ENCODE measurements around the gene SLC37A1.
"Not testable (repeated sequence)": the region's sequence is repeated elsewhere in the genome, so short reads cannot be mapped to it uniquely, and the experiment has no call there.

The SLC37A1 gene

DNA sequence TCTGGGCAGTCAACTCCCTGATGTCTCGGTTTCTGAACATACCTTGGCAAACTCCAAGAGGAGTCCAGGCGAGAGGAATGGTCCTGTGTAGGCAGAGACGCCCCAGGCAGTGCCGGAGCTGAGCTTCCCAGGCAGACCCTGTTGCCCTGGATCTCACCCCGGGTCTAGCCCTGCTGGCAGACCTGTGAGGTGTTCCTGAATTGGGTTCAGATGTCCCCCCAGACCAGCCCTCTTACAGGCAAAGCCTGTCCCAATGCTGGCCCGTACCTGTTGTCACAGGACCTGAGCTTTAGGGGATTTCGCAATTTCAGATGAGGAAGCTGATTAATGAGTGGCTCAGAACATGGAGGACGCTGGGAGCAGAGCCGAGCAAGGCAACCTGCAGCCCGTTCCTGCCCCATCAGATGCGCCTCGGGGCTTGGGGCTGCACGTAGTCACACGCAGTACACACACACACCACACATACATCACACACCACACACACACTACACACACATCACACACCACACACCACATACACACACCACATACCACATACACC is 101.2 kb downstream of the SLC37A1 start:
- Histone ChIP-seq H3K27ac (no peak overlapping the region), H3K4me1 (ENCODE audit: control insufficient read depth in 1 of 2, insufficient read depth in 1 of 2, low read depth in 1 of 2, low read length in 1 of 2) (peaks cover 4 to 5% of the 10 kb centered on the region in 2 experiments), H3K36me3 (no peaks in the 10 kb centered on the region), H3K4me3 (ENCODE audit: low read depth in 1 of 2, low read length in 1 of 2) (no peak overlapping the region), H3K9me3 (no peaks in the 10 kb centered on the region), H3K27me3 (peaks cover 32% of the 10 kb centered on the region)
- TF ChIP-seq, protein P1, sequence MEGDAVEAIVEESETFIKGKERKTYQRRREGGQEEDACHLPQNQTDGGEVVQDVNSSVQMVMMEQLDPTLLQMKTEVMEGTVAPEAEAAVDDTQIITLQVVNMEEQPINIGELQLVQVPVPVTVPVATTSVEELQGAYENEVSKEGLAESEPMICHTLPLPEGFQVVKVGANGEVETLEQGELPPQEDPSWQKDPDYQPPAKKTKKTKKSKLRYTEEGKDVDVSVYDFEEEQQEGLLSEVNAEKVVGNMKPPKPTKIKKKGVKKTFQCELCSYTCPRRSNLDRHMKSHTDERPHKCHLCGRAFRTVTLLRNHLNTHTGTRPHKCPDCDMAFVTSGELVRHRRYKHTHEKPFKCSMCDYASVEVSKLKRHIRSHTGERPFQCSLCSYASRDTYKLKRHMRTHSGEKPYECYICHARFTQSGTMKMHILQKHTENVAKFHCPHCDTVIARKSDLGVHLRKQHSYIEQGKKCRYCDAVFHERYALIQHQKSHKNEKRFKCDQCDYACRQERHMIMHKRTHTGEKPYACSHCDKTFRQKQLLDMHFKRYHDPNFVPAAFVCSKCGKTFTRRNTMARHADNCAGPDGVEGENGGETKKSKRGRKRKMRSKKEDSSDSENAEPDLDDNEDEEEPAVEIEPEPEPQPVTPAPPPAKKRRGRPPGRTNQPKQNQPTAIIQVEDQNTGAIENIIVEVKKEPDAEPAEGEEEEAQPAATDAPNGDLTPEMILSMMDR (IDR thresholded peaks at IDR 0.05), result no peak

DNA sequence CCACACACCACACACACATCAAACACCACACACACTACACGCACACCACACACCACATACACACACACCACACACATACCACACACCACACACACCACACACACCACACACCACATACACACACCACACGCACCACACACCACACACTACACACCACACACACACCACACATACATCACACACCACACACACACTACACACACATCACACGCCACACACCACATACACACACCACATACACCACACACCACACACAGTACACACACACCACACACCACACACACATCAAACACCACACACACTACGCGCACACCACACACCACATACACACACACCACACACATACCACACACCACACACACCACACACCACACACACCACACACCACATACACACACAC is 101.7 kb downstream of the SLC37A1 start:
- peaks cover 32% of the 10 kb centered on the region for H3K27me3 ChIP-seq
- H3K4me1 ChIP-seq (ENCODE audit: control insufficient read depth in 1 of 2, insufficient read depth in 1 of 2, low read depth in 1 of 2, low read length in 1 of 2); H3K36me3 ChIP-seq; H3K27ac ChIP-seq; H3K4me3 ChIP-seq (ENCODE audit: low read depth in 1 of 2, low read length in 1 of 2); H3K9me3 ChIP-seq: not testable (repeated sequence)

DNA sequence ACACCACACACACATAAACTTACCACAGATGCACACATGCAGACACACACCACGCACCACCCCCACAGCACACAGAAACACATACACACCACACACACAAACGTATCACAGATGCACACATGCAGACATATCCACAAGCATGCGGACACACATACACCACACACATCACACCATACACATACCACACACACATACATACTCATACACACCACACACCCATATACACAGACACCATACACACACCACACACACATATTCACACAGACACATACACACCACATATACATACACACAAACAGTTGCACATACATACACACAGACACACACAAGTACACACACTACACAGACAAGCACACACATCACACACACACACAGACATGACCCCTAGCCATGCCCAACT is 102.3 kb downstream of the SLC37A1 start:
- Histone ChIP-seq H3K9me3 (no peaks in the 10 kb centered on the region), H3K4me1 (ENCODE audit: control insufficient read depth in 1 of 2, insufficient read depth in 1 of 2, low read depth in 1 of 2, low read length in 1 of 2) (peaks cover 4 to 5% of the 10 kb centered on the region in 2 experiments), H3K36me3 (no peaks in the 10 kb centered on the region), H3K4me3 (ENCODE audit: low read depth in 1 of 2, low read length in 1 of 2) (no peak overlapping the region), H3K27ac (no peak overlapping the region), H3K27me3 (peaks cover 32% of the 10 kb centered on the region)
- TF ChIP-seq, protein P1 (IDR thresholded peaks at IDR 0.05), result no peak

DNA sequence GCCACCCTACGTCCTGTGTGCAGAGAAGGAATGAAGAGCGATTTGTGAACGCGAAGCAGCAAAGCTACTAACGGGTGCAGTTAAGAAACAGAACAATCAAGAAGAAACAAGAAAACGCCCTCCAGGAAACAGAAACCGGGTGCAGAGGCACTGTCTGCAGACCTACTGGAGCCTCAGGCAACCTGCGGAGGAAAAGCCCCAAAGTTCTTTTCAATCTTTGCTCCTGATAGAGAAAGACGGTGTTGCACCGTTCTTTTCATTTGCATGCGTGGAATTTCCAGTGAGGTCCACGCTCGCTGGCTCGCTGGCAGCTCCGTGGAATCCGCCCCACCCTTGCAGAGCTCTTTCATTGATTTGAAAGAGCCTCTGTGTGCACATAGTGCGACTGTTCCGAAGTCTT is 102.8 kb downstream of the SLC37A1 start:
- Histone ChIP-seq H3K9me3 (no peaks in the 10 kb centered on the region), H3K27ac (no peak overlapping the region), H3K4me1 (ENCODE audit: control insufficient read depth in 1 of 2, insufficient read depth in 1 of 2, low read depth in 1 of 2, low read length in 1 of 2) (peaks cover 4 to 5% of the 10 kb centered on the region in 2 experiments), H3K36me3 (no peaks in the 10 kb centered on the region), H3K27me3 (peaks cover 32% of the 10 kb centered on the region), H3K4me3 (ENCODE audit: low read depth in 1 of 2, low read length in 1 of 2) (no peak overlapping the region)
- TF ChIP-seq, protein P1 (IDR thresholded peaks at IDR 0.05), result no peak

DNA sequence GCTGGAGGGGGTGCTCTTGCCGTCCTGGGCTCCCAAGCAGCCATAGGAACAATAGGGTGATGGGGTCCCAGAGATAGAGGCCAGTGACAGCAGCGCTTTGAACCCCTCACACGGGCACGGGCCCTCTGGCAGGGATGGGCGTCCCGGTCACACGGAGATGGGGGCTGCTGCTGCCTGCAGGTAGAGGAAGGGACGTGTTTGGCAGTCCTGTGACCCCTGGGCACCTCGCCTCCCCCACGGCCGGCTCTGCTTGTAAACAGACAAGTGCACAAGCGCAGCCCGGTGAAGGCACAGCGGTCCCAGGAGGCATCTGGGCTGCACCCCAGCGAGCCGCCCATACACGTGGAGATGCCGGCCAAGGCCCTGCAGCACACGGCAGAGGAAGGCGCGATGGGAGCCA is 103.3 kb downstream of the SLC37A1 start:
- H3K27me3 ChIP-seq, result peaks cover 32% of the 10 kb centered on the region
- H3K27ac ChIP-seq, result no peak overlapping the region
- no peaks in the 10 kb centered on the region for H3K9me3 ChIP-seq
- no peaks in the 10 kb centered on the region for H3K36me3 ChIP-seq
- H3K4me1 ChIP-seq (ENCODE audit: control insufficient read depth in 1 of 2, insufficient read depth in 1 of 2, low read depth in 1 of 2, low read length in 1 of 2), result peaks cover 4 to 5% of the 10 kb centered on the region in 2 experiments
- TF ChIP-seq, protein P1 (IDR thresholded peaks at IDR 0.05), result no peak
- H3K4me3 ChIP-seq (ENCODE audit: low read depth in 1 of 2, low read length in 1 of 2), result no peak overlapping the region

DNA sequence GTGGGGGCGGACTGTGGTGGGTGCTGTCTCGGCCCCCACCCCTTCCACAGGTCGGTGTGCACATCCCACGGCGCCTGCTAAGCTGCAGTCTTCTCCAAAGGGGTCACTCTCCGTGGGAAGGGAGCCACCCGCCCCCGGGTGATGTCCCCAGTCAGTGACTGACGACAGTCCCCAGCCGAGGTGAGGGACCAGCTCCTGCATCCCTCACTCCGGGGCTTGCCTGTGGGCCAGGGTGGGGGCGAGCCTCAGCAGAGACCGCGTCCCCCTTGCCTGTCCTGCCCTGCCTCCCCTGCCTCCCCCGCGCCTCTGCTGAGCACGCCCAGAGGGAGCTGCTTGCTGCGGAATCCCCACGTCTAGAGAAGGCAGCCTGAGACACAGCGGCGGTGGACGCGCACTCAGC is 103.8 kb downstream of the SLC37A1 start:
- H3K27me3 ChIP-seq, result peaks cover 32% of the 10 kb centered on the region
- TF ChIP-seq, protein P1 (IDR thresholded peaks at IDR 0.05), result no peak
- no peak overlapping the region for H3K4me3 ChIP-seq (ENCODE audit: low read depth in 1 of 2, low read length in 1 of 2)
- H3K9me3 ChIP-seq, result no peaks in the 10 kb centered on the region
- no peaks in the 10 kb centered on the region for H3K36me3 ChIP-seq
- no peak overlapping the region for H3K27ac ChIP-seq
- peaks cover 4 to 5% of the 10 kb centered on the region in 2 experiments for H3K4me1 ChIP-seq (ENCODE audit: control insufficient read depth in 1 of 2, insufficient read depth in 1 of 2, low read depth in 1 of 2, low read length in 1 of 2)
